Measurements from ENCODE around the gene KLHDC4. TPM values are rescaled to one million over a fixed set of nuclear protein-coding genes. Genes with fewer than 3 reads are reported as not detected.

Gene KLHDC4
- total and polyA plus RNA-seq, 2 donors from 2014 or later = 25.0 to 42.2 TPM

DNA sequence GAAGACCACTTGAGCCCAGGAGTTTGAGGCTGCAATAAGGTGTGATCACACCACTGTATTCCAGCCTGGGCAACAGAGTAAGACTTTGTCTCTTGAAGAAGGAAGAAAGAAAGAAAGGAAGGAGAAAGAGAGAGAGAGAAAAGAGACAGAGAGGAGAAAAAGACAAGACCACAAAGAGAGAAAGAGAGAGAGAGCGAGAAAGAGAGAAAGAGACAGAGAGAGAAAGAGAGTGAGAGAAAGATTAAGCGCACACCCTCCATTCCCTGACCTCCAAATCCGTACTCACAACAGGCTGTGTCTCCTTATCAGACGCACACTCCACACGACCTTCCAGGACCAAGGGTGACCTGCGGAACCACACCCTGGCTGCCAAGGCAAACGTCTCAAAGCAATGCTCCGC lies 19.6 kb downstream of the KLHDC4 start:
- intact Hi-C loops (cut with DNase I) = no loop called here
- DNase-seq (no peak), FAIRE-seq (no peak)
- H3K4me3 ChIP-seq (ENCODE audit: low read length in 3 of 3) = no peak overlapping the region
- H3K9ac ChIP-seq (ENCODE audit: low read length in 3 of 3) = no peak overlapping the region
- no peak overlapping the region for H3K27ac ChIP-seq (ENCODE audit: low read depth in 2 of 2, low read length in 2 of 2)
- H3K36me3 ChIP-seq (ENCODE audit: control insufficient read depth in 2 of 3, insufficient read depth in 3 of 3, low read length in 3 of 3) = peaks cover 5 to 32% (median 25%) of the 10 kb centered on the region in 3 donors
- H3K4me1 ChIP-seq (ENCODE audit: control insufficient read depth in 2 of 3, insufficient read depth in 2 of 3, low read depth in 1 of 3, low read length in 3 of 3) = no peaks in the 10 kb centered on the region
- H3K27me3 ChIP-seq (ENCODE audit: control insufficient read depth, insufficient read depth, low read length) = no peaks in the 10 kb centered on the region
- TF ChIP-seq CTCF (IDR thresholded peaks at IDR 0.05; ENCODE audit: borderline replicate concordance, extremely low read depth, insufficient read depth) = no peak
- H3K9me3 ChIP-seq (ENCODE audit: control insufficient read depth in 2 of 3, insufficient read depth in 1 of 3, low read length in 3 of 3) = no peaks in the 10 kb centered on the region

- peaks cover 2 to 41% (median 22%) of the 10 kb centered on the region in 3 donors for H3K36me3 ChIP-seq (ENCODE audit: control insufficient read depth in 2 of 3, insufficient read depth in 3 of 3, low read length in 3 of 3)
- FAIRE-seq (no peak), DNase-seq (no peak)
These were observed 20.9 kb downstream of the KLHDC4 start for GRCh38 chr16:87744750-87745514.

GRCh38 chr16:87742781-87743490 lies 22.9 kb downstream of the KLHDC4 start:
- TF ChIP-seq CTCF (IDR thresholded peaks at IDR 0.05; ENCODE audit: borderline replicate concordance, extremely low read depth, insufficient read depth) = no peak
- no peaks in the 10 kb centered on the region for H3K27me3 ChIP-seq (ENCODE audit: control insufficient read depth, insufficient read depth, low read length)
- H3K9me3 ChIP-seq (ENCODE audit: control insufficient read depth in 2 of 3, insufficient read depth in 1 of 3, low read length in 3 of 3) = no peaks in the 10 kb centered on the region
- FAIRE-seq (no peak), DNase-seq (no peak)
- peaks cover 2 to 30% (median 20%) of the 10 kb centered on the region in 3 donors for H3K36me3 ChIP-seq (ENCODE audit: control insufficient read depth in 2 of 3, insufficient read depth in 3 of 3, low read length in 3 of 3)
- no peaks in the 10 kb centered on the region for H3K4me1 ChIP-seq (ENCODE audit: control insufficient read depth in 2 of 3, insufficient read depth in 2 of 3, low read depth in 1 of 3, low read length in 3 of 3)
- H3K9ac ChIP-seq (ENCODE audit: low read length in 3 of 3) = no peak overlapping the region
- intact Hi-C loops (cut with DNase I) = no loop called here
- no peak overlapping the region for H3K27ac ChIP-seq (ENCODE audit: low read depth in 2 of 2, low read length in 2 of 2)
- no peak overlapping the region for H3K4me3 ChIP-seq (ENCODE audit: low read length in 3 of 3)

More at GRCh38 chr16:87744750-87745514, 20.9 kb downstream of the KLHDC4 start:
- Histone ChIP-seq H3K27me3 (ENCODE audit: control insufficient read depth, insufficient read depth, low read length) (no peaks in the 10 kb centered on the region), H3K9me3 (ENCODE audit: control insufficient read depth in 2 of 3, insufficient read depth in 1 of 3, low read length in 3 of 3) (no peaks in the 10 kb centered on the region), H3K27ac (ENCODE audit: low read depth in 2 of 2, low read length in 2 of 2) (no peak overlapping the region), H3K9ac (ENCODE audit: low read length in 3 of 3) (no peak overlapping the region), H3K4me1 (ENCODE audit: control insufficient read depth in 2 of 3, insufficient read depth in 2 of 3, low read depth in 1 of 3, low read length in 3 of 3) (no peaks in the 10 kb centered on the region), H3K4me3 (ENCODE audit: low read length in 3 of 3) (no peak overlapping the region)
- intact Hi-C loops (cut with DNase I) = no loop called here
- TF ChIP-seq CTCF (IDR thresholded peaks at IDR 0.05; ENCODE audit: borderline replicate concordance, extremely low read depth, insufficient read depth) = no peak
